ENCODE data around the gene ARID1B. TPM values are rescaled to one million over a fixed set of nuclear protein-coding genes. Genes with fewer than 3 reads are reported as not detected.

The ARID1B gene
- total and polyA plus RNA-seq, 2 of the 13 experiments (the other 11 are each of a cell fraction or from before 2014, with no cell fraction given): 20.1 to 32.6 TPM

DNA sequence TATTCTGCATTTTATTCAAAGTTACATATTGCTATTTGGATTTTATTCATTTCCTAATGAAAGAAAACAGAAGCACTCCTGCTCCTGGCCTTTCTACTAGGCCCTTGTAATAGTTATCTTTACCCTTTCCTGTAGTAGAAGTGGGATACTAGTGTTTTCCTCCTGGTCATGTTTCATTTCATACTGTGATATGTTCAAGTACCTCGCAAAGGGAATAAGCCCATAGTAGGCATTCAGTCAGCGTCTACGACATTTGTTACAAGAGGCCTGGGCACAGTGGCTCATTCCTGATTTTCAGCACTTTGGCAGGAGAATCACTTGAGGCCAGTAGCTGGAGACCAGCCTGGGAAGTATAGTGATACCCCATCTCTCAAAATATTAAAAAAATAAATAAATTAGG, 154.1 kb downstream of the ARID1B start:
- in situ Hi-C loops (cut with HindIII; ENCODE audit: extremely low pct_ligation_motif_present, low pct_unique_long_range_greater_than_20kb): no loop called here
- TF ChIP-seq TOPORS (CRISPR knock-in tag; IDR thresholded peaks at IDR 0.05): no peak
- TF ChIP-seq, protein P1, sequence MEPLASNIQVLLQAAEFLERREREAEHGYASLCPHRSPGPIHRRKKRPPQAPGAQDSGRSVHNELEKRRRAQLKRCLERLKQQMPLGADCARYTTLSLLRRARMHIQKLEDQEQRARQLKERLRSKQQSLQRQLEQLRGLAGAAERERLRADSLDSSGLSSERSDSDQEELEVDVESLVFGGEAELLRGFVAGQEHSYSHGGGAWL (CRISPR knock-in tag; IDR thresholded peaks at IDR 0.05): no peak
- TF ChIP-seq, protein P2, sequence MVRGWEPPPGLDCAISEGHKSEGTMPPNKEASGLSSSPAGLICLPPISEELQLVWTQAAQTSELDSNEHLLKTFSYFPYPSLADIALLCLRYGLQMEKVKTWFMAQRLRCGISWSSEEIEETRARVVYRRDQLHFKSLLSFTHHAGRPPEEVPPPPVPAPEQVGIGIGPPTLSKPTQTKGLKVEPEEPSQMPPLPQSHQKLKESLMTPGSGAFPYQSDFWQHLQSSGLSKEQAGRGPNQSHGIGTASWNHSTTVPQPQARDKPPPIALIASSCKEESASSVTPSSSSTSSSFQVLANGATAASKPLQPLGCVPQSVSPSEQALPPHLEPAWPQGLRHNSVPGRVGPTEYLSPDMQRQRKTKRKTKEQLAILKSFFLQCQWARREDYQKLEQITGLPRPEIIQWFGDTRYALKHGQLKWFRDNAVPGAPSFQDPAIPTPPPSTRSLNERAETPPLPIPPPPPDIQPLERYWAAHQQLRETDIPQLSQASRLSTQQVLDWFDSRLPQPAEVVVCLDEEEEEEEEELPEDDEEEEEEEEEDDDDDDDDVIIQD (CRISPR knock-in tag; IDR thresholded peaks at IDR 0.05; ENCODE audit: low read depth): no peak
- TF ChIP-seq ZFP41 (CRISPR knock-in tag; IDR thresholded peaks at IDR 0.05; ENCODE audit: borderline replicate concordance): no peak
- no peak for TF ChIP-seq ZNF331 (CRISPR knock-in tag; IDR thresholded peaks at IDR 0.05)
- TF ChIP-seq ETV5 (CRISPR knock-in tag; IDR thresholded peaks at IDR 0.05; ENCODE audit: borderline replicate concordance): no peak
- TF ChIP-seq, protein P3, sequence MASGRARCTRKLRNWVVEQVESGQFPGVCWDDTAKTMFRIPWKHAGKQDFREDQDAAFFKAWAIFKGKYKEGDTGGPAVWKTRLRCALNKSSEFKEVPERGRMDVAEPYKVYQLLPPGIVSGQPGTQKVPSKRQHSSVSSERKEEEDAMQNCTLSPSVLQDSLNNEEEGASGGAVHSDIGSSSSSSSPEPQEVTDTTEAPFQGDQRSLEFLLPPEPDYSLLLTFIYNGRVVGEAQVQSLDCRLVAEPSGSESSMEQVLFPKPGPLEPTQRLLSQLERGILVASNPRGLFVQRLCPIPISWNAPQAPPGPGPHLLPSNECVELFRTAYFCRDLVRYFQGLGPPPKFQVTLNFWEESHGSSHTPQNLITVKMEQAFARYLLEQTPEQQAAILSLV (CRISPR knock-in tag; IDR thresholded peaks at IDR 0.05; ENCODE audit: borderline replicate concordance): no peak
- no peak for TF ChIP-seq ZKSCAN1 (IDR thresholded peaks at IDR 0.05; ENCODE audit: low read length)
- TF ChIP-seq, protein P4, sequence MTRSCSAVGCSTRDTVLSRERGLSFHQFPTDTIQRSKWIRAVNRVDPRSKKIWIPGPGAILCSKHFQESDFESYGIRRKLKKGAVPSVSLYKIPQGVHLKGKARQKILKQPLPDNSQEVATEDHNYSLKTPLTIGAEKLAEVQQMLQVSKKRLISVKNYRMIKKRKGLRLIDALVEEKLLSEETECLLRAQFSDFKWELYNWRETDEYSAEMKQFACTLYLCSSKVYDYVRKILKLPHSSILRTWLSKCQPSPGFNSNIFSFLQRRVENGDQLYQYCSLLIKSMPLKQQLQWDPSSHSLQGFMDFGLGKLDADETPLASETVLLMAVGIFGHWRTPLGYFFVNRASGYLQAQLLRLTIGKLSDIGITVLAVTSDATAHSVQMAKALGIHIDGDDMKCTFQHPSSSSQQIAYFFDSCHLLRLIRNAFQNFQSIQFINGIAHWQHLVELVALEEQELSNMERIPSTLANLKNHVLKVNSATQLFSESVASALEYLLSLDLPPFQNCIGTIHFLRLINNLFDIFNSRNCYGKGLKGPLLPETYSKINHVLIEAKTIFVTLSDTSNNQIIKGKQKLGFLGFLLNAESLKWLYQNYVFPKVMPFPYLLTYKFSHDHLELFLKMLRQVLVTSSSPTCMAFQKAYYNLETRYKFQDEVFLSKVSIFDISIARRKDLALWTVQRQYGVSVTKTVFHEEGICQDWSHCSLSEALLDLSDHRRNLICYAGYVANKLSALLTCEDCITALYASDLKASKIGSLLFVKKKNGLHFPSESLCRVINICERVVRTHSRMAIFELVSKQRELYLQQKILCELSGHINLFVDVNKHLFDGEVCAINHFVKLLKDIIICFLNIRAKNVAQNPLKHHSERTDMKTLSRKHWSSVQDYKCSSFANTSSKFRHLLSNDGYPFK (CRISPR knock-in tag; IDR thresholded peaks at IDR 0.05; ENCODE audit: borderline replicate concordance): no peak
- no peak for TF ChIP-seq SOX13 (IDR thresholded peaks at IDR 0.05)
- TF ChIP-seq SOX13 (CRISPR knock-in tag; conservative IDR thresholded peaks at IDR 0.05 in 1 of 2, IDR thresholded peaks at IDR 0.05 in 1 of 2): no peak
- TF ChIP-seq, protein P5, sequence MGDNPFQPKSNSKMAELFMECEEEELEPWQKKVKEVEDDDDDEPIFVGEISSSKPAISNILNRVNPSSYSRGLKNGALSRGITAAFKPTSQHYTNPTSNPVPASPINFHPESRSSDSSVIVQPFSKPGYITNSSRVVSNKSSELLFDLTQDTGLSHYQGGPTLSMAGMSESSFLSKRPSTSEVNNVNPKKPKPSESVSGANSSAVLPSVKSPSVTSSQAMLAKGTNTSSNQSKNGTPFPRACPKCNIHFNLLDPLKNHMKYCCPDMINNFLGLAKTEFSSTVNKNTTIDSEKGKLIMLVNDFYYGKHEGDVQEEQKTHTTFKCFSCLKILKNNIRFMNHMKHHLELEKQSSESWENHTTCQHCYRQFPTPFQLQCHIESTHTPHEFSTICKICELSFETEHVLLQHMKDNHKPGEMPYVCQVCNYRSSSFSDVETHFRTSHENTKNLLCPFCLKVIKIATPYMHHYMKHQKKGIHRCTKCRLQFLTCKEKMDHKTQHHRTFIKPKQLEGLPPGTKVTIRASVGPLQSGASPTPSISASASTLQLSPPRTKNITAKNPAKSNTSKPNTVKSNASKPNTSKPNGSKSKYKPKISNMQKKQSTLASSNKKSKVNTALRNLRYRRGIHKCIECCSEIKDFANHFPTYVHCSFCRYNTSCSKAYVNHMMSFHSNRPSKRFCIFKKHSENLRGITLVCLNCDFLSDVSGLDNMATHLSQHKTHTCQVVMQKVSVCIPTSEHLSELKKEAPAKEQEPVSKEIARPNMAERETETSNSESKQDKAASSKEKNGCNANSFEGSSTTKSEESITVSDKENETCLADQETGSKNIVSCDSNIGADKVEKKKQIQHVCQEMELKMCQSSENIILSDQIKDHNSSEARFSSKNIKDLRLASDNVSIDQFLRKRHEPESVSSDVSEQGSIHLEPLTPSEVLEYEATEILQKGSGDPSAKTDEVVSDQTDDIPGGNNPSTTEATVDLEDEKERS (CRISPR knock-in tag; IDR thresholded peaks at IDR 0.05): no peak
- no peak for TF ChIP-seq ZNF652 (CRISPR knock-in tag; IDR thresholded peaks at IDR 0.05; ENCODE audit: borderline replicate concordance, low read depth)
- TF ChIP-seq, protein P6, sequence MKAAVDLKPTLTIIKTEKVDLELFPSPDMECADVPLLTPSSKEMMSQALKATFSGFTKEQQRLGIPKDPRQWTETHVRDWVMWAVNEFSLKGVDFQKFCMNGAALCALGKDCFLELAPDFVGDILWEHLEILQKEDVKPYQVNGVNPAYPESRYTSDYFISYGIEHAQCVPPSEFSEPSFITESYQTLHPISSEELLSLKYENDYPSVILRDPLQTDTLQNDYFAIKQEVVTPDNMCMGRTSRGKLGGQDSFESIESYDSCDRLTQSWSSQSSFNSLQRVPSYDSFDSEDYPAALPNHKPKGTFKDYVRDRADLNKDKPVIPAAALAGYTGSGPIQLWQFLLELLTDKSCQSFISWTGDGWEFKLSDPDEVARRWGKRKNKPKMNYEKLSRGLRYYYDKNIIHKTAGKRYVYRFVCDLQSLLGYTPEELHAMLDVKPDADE (CRISPR knock-in tag; IDR thresholded peaks at IDR 0.05): no peak

More for the DNA sequence above, 154.1 kb downstream of the ARID1B start:
- POLR2A ChIA-PET: interaction anchor here (1.4 kb wide), 1 partner anchor 91 kb away, joined by 3 read pairs; no protein-coding TSS in a partner anchor
- H3K36me3 ChIP-seq (replicated peaks in 1 of 2; ENCODE audit: control insufficient read depth in 1 of 2, insufficient read depth in 2 of 2, low read length in 2 of 2): peaks cover 0 to 17% of the 10 kb centered on the region in 2 experiments; a peak in 2 of 5 replicates
- no peak overlapping the region for H3K9ac ChIP-seq (ENCODE audit: insufficient read depth, low read depth, low read length)
- H3K4me3 ChIP-seq (replicated peaks in 1 of 3; ENCODE audit: insufficient read depth in 1 of 3, low read depth in 2 of 3, low read length in 3 of 3): no peak overlapping the region
- no peak overlapping the region for H2AFZ ChIP-seq (ENCODE audit: low read length)
- DNase-seq (ENCODE audit: low spot score) (no peak), ATAC-seq (no peak), FAIRE-seq (no peak)
- peaks cover 38% of the 10 kb centered on the region for H3K4me1 ChIP-seq (ENCODE audit: insufficient read depth, low read length)
- no peak overlapping the region for H3K27ac ChIP-seq (ENCODE audit: extremely low read length, insufficient read depth, low read length)
- peaks cover 31% of the 10 kb centered on the region for H3K79me2 ChIP-seq (ENCODE audit: insufficient read depth, low read length)
- CTCF ChIA-PET (ENCODE audit: low intra/inter-chr PET ratio, low total read pairs): no interaction called here
- no peak overlapping the region for H3K4me2 ChIP-seq (ENCODE audit: low read depth, low read length)
- no peaks in the 10 kb centered on the region for H3K9me3 ChIP-seq (ENCODE audit: low read length)
- H4K20me1 ChIP-seq (ENCODE audit: insufficient read depth, low read length): no peaks in the 10 kb centered on the region
- no TSS peak for BruUV-seq (replicated peaks)
- WGBS (ENCODE audit: low lambda C conversion rate): 100% methylated on average over 3 of the region's 3 CpGs
- H3K27me3 ChIP-seq (ENCODE audit: control insufficient read depth in 1 of 2, insufficient read depth in 2 of 2, low read length in 2 of 2): no peaks in the 10 kb centered on the region
- intact Hi-C loops (cut with micrococcal nuclease; ENCODE audit: unreplicated experiment): loop anchor here (5.0 to 10.0 kb wide), 2 partner anchors 91 to 366 kb away; no protein-coding TSS in a partner anchor
